Endothelial cell of umbilical vein (primary cell): Measurements from ENCODE around the gene MST1.
"Not testable (repeated sequence)": the region's sequence is repeated elsewhere in the genome, so short reads cannot be mapped to it uniquely, and the experiment has no call there.

Experiments used
- EZH2 ChIP-seq: IDR thresholded peaks from 2 replicates; pipeline ENCODE4 v1.6.1; 2012; ENCODE audit warnings: borderline replicate concordance, low read depth, mild to moderate bottlenecking, moderate library complexity, low read length, inconsistent platforms; ENCODE audit not compliant: severe bottlenecking
- GATA2 ChIP-seq: IDR thresholded peaks from 2 replicates; pipeline ENCODE4 v1.7.0; 2011; ENCODE audit warnings: low read depth, mild to moderate bottlenecking, moderate library complexity, mixed read lengths, low read length; ENCODE audit not compliant: insufficient read length, insufficient read depth
- JUN ChIP-seq: IDR thresholded peaks from 2 replicates; pipeline ENCODE4 v1.6.1; 2011; ENCODE audit warnings: borderline replicate concordance, low read depth; ENCODE audit not compliant: insufficient read length, insufficient read depth
- POLR2A ChIP-seq: IDR thresholded peaks from 2 replicates; pipeline ENCODE4 v1.6.1; 2012; ENCODE audit warnings: low read depth, mild to moderate bottlenecking, control low read depth, low read length
- POLR2AphosphoS5 ChIP-seq: IDR thresholded peaks from 2 replicates; pipeline ENCODE4 v1.6.1; 2012; ENCODE audit warnings: low read depth, mild to moderate bottlenecking, control low read depth, low read length, moderate library complexity; ENCODE audit not compliant: insufficient read depth
- TF ChIP-seq, protein P1 (sequence below), 2 donors: IDR thresholded peaks; 1 replicate in 1 of 2; 2 replicates in 1 of 2; pipeline ENCODE4 v1.5.1; 2011; ENCODE audit warnings: low read length in 2 of 2, mild to moderate bottlenecking in 2 of 2, moderate library complexity in 2 of 2, control low read depth in 1 of 2, inconsistent platforms in 1 of 2, low read depth in 1 of 2; ENCODE audit not compliant: insufficient read depth in 1 of 2; ENCODE audit errors: extremely low read depth in 1 of 2

- TF ChIP-seq, protein P1, sequence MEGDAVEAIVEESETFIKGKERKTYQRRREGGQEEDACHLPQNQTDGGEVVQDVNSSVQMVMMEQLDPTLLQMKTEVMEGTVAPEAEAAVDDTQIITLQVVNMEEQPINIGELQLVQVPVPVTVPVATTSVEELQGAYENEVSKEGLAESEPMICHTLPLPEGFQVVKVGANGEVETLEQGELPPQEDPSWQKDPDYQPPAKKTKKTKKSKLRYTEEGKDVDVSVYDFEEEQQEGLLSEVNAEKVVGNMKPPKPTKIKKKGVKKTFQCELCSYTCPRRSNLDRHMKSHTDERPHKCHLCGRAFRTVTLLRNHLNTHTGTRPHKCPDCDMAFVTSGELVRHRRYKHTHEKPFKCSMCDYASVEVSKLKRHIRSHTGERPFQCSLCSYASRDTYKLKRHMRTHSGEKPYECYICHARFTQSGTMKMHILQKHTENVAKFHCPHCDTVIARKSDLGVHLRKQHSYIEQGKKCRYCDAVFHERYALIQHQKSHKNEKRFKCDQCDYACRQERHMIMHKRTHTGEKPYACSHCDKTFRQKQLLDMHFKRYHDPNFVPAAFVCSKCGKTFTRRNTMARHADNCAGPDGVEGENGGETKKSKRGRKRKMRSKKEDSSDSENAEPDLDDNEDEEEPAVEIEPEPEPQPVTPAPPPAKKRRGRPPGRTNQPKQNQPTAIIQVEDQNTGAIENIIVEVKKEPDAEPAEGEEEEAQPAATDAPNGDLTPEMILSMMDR (IDR thresholded peaks at IDR 0.05; ENCODE audit: extremely low read depth in 1 of 2, insufficient read depth in 1 of 2, low read depth in 1 of 2, low read length in 2 of 2): not testable (repeated sequence)
- not testable (repeated sequence) for TF ChIP-seq POLR2A, EZH2, JUN, GATA2, POLR2AphosphoS5
These were observed 1.9 kb downstream of the MST1 start for GRCh38 chr3:49687424-49687795.
